SK-N-MC (cell line): ENCODE data around the gene TUBGCP3.

ENCODE experiments used
- EZH2 ChIP-seq: fragments of 200-600 bp; sonication (generic); IDR thresholded peaks from one replicate; pipeline ENCODE4 v1.6.1; 2017; ENCODE audit warnings: antibody characterized with exemption
- FOXP2 ChIP-seq: optimal IDR thresholded peaks from 2 replicates; pipeline ENCODE3; 2011; ENCODE audit warnings: mild to moderate bottlenecking, moderate library complexity; ENCODE audit not compliant: insufficient read depth; ENCODE audit errors: extremely low read length, control extremely low read depth
- POLR2AphosphoS5 ChIP-seq: IDR thresholded peaks from 2 replicates; pipeline ENCODE4 v1.6.1; 2012; ENCODE audit warnings: mild to moderate bottlenecking, low read depth, low read length, borderline replicate concordance

DNA sequence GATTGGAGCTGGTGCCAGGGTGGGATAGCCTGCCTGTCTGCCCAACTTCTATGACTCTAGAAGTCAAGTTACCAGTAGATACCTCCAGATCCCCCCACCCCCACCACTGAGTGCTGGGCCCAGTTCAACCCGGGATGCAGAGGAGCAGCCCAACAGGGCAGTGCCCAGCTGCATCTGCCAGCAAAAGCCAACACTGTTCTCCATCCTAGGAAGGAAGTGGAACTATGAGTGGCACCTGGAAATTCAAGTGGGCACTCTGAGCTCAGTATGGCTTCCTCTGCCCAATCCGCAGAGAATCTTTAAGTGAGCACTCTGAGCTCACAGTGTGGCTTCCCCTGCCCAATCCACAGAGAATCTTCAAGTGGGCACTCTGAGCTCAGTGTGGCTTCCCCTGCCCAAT is 14.2 kb downstream of the TUBGCP3 start:
- TF ChIP-seq EZH2 (no peak), FOXP2 (no peak), POLR2AphosphoS5 (no peak)
